ENCODE data around the gene CHKA. TPM values are rescaled to one million over a fixed set of nuclear protein-coding genes. Genes with fewer than 3 reads are reported as not detected.

CHKA gene
- total and polyA plus RNA-seq, 9 of the 15 experiments (the other 6 are each of a cell fraction or from before 2014, with no cell fraction given): 3.6 to 37.0 (median 30.2) TPM

DNA sequence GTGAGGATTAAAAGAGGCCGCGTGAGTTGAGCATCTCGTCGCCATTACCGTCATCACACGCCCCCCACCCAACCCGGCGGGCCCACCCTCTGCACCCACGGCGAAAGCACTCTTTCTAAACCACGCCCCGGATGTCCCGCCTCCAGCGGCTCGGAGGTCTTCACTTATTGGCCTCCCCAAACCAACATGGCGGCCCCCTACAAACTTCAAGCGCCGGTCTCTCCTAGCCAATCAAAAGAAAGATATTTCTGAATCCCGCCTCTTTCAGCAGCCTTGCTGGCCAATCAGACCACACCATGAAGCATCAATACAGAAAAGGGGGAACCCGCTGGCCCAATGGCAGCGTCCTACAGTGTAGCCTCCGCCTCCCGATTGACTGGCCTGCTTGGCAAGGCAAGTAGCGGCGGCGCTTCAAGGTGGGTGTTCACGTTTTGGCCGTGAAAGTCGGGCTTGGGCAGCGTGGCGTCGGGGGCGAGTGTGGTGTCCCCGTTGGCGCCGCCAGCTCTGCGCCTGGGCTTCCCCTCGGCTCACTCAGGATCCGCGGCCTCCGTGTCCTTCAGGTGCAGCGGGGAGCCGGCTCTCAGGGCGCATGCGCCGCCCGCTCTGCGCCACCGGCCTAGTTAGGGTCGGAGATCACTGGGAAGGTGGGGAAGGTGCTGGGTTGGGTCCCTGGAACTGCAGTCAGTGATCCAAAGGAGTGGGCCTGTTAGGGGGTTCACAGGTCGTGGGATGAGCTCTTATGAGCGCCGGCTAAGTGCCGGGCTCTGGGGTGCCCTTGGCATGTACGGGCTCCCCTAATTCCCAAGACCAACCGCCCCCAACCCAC is 90.7 kb downstream of the CHKA start, which contains the start of gene NDUFS8 (continued):
- TF ChIP-seq, protein P1, sequence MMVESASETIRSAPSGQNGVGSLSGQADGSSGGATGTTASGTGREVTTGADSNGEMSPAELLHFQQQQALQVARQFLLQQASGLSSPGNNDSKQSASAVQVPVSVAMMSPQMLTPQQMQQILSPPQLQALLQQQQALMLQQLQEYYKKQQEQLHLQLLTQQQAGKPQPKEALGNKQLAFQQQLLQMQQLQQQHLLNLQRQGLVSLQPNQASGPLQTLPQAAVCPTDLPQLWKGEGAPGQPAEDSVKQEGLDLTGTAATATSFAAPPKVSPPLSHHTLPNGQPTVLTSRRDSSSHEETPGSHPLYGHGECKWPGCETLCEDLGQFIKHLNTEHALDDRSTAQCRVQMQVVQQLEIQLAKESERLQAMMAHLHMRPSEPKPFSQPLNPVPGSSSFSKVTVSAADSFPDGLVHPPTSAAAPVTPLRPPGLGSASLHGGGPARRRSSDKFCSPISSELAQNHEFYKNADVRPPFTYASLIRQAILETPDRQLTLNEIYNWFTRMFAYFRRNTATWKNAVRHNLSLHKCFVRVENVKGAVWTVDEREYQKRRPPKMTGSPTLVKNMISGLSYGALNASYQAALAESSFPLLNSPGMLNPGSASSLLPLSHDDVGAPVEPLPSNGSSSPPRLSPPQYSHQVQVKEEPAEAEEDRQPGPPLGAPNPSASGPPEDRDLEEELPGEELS (CRISPR knock-in tag; IDR thresholded peaks at IDR 0.05; ENCODE audit: borderline replicate concordance): peak; percentile 60; the same call in 1 of the 2 replicates
- TF ChIP-seq SREBF2 (CRISPR knock-in tag; IDR thresholded peaks at IDR 0.05): no peak
- peak in 1 of 2 experiments; percentile 38; a peak in 1 of 4 replicates for TF ChIP-seq RCOR1 (IDR thresholded peaks at IDR 0.05; ENCODE audit: borderline replicate concordance in 1 of 2, low read depth in 2 of 2, low read length in 2 of 2)
- peak; percentile 52 for TF ChIP-seq HCFC1 (IDR thresholded peaks at IDR 0.05; ENCODE audit: low read depth, low read length)
- TF ChIP-seq NRF1 (conservative IDR thresholded peaks at IDR 0.05 in 1 of 2, IDR thresholded peaks at IDR 0.05 in 1 of 2): peak; percentile 97 to 98
- TF ChIP-seq ADNP (tag; IDR thresholded peaks at IDR 0.05): no peak
- TF ChIP-seq ZBTB12 (CRISPR knock-in tag; IDR thresholded peaks at IDR 0.05): no peak
- peak; percentile 49; the same call in 1 of the 2 replicates for TF ChIP-seq MYC (IDR thresholded peaks at IDR 0.05; ENCODE audit: low read depth, low read length)
- no peak for TF ChIP-seq MYC (CRISPR knock-in tag; IDR thresholded peaks at IDR 0.05; ENCODE audit: borderline replicate concordance, low read depth)
- no peak; the same call in 1 of the 2 replicates for TF ChIP-seq TARDBP (IDR thresholded peaks at IDR 0.05)
- peak; percentile 60 for TF ChIP-seq PHF20 (IDR thresholded peaks at IDR 0.05; ENCODE audit: partially characterized antibody)
- no peak for TF ChIP-seq ZNF174 (CRISPR knock-in tag; IDR thresholded peaks at IDR 0.05)
- TF ChIP-seq MEIS2 (IDR thresholded peaks at IDR 0.05; ENCODE audit: partially characterized antibody): peak; percentile 63
- TF ChIP-seq SP2 (IDR thresholded peaks at IDR 0.05; ENCODE audit: extremely low read depth, low read depth, low read length, poor library complexity, severe bottlenecking): peak; percentile 74
- no peak for TF ChIP-seq KHSRP (IDR thresholded peaks at IDR 0.05)
- TF ChIP-seq POLR3G (IDR thresholded peaks at IDR 0.05; ENCODE audit: extremely low read depth, insufficient read length, insufficient replicate concordance): no peak
- no peak for TF ChIP-seq XRCC5 (IDR thresholded peaks at IDR 0.05; ENCODE audit: low read depth, low read length)
- TF ChIP-seq TRIM24 (IDR thresholded peaks at IDR 0.05): no peak
- TF ChIP-seq, protein P2, sequence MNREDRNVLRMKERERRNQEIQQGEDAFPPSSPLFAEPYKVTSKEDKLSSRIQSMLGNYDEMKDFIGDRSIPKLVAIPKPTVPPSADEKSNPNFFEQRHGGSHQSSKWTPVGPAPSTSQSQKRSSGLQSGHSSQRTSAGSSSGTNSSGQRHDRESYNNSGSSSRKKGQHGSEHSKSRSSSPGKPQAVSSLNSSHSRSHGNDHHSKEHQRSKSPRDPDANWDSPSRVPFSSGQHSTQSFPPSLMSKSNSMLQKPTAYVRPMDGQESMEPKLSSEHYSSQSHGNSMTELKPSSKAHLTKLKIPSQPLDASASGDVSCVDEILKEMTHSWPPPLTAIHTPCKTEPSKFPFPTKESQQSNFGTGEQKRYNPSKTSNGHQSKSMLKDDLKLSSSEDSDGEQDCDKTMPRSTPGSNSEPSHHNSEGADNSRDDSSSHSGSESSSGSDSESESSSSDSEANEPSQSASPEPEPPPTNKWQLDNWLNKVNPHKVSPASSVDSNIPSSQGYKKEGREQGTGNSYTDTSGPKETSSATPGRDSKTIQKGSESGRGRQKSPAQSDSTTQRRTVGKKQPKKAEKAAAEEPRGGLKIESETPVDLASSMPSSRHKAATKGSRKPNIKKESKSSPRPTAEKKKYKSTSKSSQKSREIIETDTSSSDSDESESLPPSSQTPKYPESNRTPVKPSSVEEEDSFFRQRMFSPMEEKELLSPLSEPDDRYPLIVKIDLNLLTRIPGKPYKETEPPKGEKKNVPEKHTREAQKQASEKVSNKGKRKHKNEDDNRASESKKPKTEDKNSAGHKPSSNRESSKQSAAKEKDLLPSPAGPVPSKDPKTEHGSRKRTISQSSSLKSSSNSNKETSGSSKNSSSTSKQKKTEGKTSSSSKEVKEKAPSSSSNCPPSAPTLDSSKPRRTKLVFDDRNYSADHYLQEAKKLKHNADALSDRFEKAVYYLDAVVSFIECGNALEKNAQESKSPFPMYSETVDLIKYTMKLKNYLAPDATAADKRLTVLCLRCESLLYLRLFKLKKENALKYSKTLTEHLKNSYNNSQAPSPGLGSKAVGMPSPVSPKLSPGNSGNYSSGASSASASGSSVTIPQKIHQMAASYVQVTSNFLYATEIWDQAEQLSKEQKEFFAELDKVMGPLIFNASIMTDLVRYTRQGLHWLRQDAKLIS (CRISPR knock-in tag; IDR thresholded peaks at IDR 0.05): peak; percentile 76; the same call in 1 of the 2 replicates
- no peak for TF ChIP-seq SMC3 (conservative IDR thresholded peaks at IDR 0.05; ENCODE audit: insufficient read depth, low read depth, low read length)
